Skin of body (tissue), 2 donors: ENCODE results near the gene KRTAP1-4. TPM values are rescaled to one million over a fixed set of nuclear protein-coding genes. Genes with fewer than 3 reads are reported as not detected.
"Not testable (repeated sequence)": the region's sequence is repeated elsewhere in the genome, so short reads cannot be mapped to it uniquely, and the experiment has no call there.

ENCODE experiments used
- DNase-seq: peaks from one replicate; lab custom pipeline; 2025; lab: John Stamatoyannopoulos, UW
- total RNA-seq: library from RNA; depleted of rRNA; stranded (reverse); fragments of >200 nt; gene quantifications from one replicate; pipeline ENCODE4 v1.2.3, GENCODE V29; 2014

Gene KRTAP1-4
- not detected for total RNA-seq

GRCh38 chr17:41029633-41030245 is at the start of gene KRTAP1-4:
TSS of gene KRTAP1-4 (minus strand) at chr17:41030195. CDS start at chr17:41030078, 117 bp downstream.
- no peak for DNase-seq

GRCh38 chr17:41076788-41077187 is 46.8 kb upstream of the KRTAP1-4 start:
- no peak for DNase-seq

- no peak for DNase-seq
These were observed 43.7 kb upstream of the KRTAP1-4 start for GRCh38 chr17:41073676-41074075.

DNA sequence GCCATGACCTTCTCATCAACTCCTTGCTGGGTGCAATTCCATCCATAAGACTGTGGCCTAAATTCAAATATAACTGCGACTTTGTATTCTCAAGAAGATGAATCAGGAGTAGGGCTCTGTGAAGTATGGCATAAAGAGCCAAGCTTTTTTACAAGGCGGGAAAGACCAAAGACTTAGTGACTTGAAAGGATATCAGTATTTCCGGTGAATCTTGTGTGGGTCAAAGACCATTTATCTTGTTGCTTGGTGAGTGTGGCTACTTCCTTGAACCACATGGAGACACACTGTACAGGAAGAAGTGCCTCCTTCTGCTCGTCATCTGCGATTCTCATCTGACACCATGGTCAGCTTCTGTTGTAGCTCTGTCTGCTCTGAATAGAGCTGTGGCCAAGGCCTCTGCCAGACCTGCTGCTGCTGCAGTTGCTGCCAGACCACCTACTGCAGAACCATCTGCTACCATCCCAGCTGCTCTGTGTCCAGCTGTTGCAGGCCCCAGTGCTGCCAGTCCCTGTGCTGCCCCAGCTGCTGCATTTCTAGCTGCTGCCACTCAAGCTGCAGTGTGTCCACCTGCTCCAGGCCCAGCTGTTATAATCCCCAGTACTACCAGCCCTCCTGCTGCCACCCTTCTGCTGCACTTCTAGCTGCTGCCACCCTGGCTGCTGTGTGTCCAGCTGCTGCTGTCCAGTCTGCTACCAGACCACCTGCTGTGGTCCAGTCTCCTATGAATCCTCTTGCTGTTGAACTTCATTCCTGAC is 41.8 kb upstream of the KRTAP1-4 start:
- no peak for DNase-seq

DNA sequence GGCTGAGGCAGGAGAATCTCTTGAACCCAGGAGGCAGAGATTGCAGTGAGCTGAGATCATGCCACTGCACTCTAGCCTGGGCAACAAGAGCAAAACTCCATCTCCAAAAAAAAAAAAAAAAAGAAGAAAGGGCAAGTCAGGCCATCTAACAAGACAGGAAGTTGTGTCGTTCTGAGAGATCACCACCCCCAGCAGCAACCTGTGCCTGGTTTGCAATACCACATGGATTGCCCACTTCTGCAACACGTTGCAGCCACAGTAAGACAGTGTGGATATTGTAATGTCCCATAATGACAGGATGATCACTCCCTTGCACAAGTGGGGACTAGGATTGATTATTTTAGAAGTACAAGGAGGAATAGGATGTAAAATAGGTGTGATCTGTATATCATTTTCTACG is 39.0 kb upstream of the KRTAP1-4 start:
- DNase-seq, result no peak

- no peak for DNase-seq
These were observed 37.3 kb upstream of the KRTAP1-4 start for GRCh38 chr17:41067281-41067680.

DNA sequence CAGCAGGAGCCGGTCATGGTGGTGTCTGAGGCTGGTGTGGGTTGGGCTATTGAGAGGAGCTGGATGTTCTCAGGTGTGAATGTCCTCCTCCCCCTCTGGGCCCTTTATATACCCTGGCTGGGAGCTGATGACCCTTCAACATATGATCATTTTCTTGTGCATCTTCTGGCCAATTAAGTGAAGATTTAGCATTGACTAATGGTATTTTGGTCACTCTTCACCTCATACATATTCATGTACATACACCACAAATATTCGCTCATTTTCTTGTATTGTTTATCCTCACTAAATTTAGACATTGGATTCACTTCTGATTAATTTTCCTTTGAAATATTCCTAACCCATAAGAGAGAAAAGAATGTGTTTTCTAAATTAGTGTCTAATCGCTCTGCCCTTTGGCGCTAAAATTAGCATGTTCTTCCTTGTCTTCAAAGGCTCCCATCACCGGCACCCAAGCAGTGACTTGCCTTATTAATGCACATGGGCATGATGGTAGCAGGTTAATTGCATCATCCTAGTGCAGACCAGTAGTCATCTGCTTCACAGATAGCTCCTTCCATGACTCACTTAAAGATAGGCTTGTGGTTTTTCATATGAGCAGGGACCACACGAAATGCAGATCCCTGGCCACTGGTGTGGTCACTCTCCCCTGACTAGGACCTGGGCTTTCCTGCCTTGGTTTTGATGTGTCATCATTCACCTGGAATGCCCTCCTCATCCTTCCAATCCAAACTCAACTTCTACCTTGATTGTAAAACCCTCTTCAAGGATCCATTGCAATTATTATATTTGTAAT is 36.0 kb upstream of the KRTAP1-4 start, which contains the start of gene KRTAP2-4:
Gene KRTAP2-4, minus strand, starts transcription at position 51 of the 796 bp plus-strand sequence. Its CDS starts 34 bp downstream, at position 17.
- no peak for DNase-seq

DNA sequence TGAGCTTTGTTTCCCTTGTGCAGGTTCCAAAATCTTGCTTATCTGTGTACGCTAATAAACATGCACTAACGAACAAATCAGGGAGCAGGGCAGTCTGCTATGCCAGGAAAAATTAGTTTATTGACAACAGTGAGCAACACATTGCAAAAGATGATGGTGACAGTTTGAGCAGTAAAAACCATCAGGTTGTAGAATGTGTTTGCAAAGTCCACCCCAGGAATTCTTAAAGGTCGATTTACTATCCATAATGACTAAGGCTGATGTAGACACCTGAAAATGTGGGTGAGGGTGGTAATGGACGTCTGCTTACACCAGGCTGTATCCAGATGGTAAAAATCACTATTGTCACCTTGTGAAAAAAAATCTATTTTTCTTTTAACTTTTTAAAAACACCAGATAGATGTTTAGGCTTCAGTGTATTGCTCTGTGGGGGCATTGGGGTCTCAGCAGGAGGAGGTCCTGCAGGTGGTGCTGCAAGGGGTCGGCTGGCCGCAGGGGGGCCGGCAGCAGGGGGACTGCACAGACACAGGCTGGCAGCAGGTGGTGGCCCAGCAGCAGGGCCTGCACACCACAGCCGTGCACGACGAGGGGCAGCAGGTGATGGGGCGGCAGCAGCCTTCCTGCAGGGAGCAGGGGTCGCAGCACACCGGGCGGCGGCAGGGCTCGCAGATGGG is 35.2 kb upstream of the KRTAP1-4 start:
- DNase-seq, result not testable (repeated sequence)

DNA sequence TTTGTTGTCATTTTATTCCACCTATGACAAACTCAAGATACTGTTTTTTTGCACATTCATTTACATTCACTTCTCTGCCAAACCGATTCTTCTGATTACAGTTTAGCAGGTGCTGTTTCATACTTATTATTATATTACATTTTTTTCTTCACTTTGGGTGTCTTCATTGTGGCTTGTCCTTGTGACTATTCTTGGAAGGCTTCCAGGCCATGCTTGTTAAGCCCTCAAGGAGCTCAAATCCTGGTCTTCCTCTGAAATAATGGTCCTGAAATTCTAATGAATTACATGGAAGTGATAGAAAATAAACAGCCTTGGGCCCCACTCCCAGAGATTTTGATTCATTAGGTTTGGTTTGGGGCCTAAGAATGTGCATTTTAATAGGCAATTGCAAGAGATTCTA is 34.3 kb upstream of the KRTAP1-4 start:
- DNase-seq, result no peak

DNA sequence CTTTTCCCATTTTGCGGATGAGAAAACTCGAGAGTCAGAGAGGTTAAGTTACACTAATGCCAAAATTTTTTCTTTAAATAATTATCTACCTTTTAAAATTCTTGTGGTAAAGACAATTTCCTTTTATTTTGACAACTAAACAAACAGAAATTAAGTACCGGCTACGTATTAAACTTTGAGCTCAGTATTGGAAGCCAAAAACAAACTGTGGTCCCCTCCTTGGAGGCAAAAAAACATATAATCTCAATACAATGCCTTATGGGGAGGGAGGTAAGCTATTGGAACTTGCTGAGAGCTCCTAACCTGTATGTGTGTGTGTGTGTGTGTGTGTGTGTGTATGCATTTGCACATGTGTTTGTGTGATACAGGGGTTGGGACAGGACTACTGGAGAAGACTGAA is 33.5 kb upstream of the KRTAP1-4 start:
- no peak for DNase-seq

GRCh38 chr17:41061964-41062363 is 32.0 kb upstream of the KRTAP1-4 start:
- no peak for DNase-seq

DNA sequence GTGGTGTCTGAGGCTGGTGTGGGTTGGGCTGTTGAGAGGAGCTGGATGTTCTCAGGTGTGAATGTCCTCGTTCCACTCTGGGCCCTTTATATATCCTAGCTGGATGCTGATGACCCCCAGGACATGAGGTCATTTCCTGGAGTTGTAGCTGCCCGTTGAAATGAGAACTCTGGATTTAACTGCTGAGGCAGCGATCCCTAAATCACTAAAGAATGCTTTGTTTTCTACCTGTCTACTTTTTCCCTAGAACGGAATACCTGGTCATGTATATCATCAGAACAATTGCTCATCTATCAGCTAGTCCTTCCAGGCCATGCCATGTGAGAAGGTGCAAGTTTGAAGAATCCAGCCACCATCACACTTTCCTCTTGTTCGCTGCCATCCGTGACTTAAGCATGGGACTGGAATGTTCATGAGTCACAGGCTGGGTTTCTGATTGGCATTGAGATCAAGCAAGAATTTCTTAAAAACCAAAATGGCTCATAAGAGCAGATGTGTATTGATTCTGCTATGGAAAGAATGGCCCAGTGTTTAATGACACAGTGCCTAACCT is 30.1 kb upstream of the KRTAP1-4 start, which contains the start of gene KRTAP2-3:
Gene KRTAP2-3, minus strand, starts transcription at position 63 of the 553 bp plus-strand sequence. CDS start 64 bp downstream, outside the sequence.
- DNase-seq, result no peak

DNA sequence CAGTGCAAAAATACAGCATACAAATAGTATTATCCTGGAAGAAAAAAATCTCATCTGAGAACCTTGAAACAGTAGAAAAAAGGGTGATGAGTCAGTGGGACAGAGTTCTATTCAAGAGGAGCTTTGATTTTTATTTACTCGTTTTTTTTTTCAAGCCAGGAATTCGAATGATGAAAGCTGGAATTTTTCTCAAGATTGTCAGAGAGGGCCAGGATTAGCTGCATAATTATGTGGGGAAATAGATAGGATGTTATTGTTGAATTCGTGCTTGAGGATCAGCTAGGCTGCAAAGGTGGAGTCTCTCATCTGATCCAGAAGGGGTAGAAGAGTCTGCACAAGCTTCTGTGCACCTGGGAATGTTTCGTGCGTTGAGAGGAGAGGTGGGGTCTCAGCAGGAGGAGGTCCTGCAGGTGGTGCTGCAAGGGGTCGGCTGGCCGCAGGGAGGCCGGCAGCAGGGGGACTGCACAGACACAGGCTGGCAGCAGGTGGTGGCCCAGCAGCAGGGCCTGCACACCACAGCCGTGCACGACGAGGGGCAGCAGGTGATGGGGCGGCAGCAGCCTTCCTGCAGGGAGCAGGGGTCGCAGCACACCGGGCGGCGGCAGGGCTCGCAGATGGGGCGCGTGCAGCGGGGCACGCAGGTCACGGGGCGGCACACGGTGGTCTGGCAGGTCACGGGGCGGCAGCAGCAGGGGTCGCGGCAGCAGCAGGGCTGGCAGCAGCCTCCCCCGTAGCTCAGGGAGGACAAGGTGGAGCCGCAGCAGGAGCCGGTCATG is 29.5 kb upstream of the KRTAP1-4 start:
- DNase-seq, result not testable (repeated sequence)

- DNase-seq, result no peak
These were observed 28.7 kb upstream of the KRTAP1-4 start for GRCh38 chr17:41058741-41059140.

DNA sequence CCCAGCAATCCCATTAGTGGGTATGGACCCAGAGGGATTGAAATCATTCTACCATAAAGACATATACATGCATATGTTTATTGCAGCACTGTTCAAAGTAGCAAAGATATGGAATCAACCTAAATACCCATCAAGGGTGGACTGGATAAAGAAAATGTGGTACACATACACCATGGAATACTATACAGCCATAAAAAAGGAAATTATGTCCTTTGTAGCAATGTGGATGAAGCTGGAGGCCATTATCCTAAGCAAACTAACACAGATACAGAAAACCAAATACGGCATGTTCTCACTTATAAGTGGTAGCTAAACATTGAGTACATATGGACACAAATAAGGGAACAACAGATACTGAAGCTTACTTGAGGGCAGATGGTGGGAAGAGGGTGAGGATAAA is 27.6 kb upstream of the KRTAP1-4 start:
- DNase-seq, result no peak

DNA sequence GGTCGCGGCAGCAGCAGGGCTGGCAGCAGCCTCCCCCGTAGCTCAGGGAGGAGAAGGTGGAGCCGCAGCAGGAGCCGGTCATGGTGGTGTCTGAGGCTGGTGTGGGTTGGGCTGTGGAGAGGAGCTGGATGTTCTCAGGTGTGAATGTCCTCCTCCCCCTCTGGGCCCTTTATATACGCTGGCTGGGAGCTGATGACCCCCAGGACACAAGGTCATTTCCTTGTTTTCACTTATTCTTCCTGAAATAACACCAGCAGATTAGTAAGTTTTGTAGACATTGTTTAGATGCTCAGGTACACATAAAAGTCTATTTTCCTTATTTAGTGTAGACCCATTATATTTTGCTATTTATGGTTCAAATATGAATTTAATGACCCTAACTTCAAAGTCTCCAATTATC is 25.1 kb upstream of the KRTAP1-4 start, which contains the start of gene KRTAP2-2:
Gene KRTAP2-2, minus strand, starts transcription at position 101 of the 400 bp plus-strand sequence. Its CDS starts 19 bp downstream, at position 82.
- DNase-seq, result not testable (repeated sequence)

DNA sequence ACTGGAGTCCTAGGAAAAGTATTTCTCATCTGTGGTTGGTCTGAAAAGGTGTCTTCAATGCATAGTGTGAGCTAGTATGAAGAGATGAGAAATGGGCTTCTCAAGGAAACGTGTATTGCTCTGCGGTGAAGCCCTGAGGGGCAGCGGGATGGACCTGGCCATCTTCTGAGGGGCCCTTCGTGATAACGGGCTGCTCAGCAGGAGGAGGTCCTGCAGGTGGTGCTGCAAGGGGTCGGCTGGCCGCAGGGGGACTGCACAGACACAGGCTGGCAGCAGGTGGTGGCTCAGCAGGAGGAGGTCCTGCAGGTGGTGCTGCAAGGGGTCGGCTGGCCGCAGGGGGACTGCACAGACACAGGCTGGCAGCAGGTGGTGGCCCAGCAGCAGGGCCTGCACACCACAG is 24.6 kb upstream of the KRTAP1-4 start:
- not testable (repeated sequence) for DNase-seq

DNA sequence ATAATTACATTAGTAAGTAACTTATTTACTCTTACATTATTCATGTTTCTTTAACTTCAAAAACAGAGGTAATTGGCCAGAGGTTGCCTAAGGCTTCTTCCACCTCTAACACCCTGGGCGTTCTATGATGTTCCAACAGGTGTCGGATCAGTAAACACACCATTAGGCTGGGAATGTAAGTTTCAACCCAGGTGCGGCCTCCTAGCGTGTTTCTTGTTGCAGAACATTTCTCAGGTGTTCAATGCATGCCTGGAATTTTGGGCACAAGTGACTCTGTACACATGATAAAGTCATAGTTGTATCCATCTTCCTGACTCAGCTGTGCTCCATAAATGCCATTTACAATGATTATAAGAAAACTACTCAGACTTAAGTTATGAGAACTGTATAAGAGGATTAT is 24.0 kb upstream of the KRTAP1-4 start:
- no peak for DNase-seq

DNA sequence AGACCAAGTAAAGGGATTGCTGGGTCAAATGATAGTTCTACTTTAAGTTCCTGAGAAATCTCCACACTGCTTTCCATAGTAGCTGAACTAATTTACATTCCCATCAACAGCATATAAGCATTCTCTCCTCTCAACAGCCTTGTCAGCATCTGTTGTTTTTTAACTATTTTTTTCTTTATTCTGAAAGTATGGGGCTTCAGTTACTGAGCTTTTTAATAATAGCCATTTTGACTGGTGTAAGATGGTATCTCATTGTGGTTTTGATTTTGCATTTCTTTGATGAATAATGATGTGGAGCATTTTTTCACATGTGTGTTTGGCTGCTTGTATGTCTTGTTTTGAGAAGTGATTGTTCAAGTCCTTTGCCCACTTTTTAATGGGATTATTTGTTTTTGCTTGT is 22.6 kb upstream of the KRTAP1-4 start:
- no peak for DNase-seq

- DNase-seq, result no peak
These were observed 19.1 kb upstream of the KRTAP1-4 start for GRCh38 chr17:41049110-41049509.
